TTC549 (cell line): Measurements from ENCODE around the gene ERCC3.
"Not testable (repeated sequence)": the region's sequence is repeated elsewhere in the genome, so short reads cannot be mapped to it uniquely, and the experiment has no call there.

ENCODE experiments used
- FAIRE-seq: peaks from 2 replicates; lab custom pipeline; 2012; peaks lifted over from hg19 to GRCh38; lab: Jason Lieb, UNC

Gene ERCC3

GRCh38 chr2:127226132-127226519, 67.8 kb downstream of the ERCC3 start:
- FAIRE-seq, result no peak

DNA sequence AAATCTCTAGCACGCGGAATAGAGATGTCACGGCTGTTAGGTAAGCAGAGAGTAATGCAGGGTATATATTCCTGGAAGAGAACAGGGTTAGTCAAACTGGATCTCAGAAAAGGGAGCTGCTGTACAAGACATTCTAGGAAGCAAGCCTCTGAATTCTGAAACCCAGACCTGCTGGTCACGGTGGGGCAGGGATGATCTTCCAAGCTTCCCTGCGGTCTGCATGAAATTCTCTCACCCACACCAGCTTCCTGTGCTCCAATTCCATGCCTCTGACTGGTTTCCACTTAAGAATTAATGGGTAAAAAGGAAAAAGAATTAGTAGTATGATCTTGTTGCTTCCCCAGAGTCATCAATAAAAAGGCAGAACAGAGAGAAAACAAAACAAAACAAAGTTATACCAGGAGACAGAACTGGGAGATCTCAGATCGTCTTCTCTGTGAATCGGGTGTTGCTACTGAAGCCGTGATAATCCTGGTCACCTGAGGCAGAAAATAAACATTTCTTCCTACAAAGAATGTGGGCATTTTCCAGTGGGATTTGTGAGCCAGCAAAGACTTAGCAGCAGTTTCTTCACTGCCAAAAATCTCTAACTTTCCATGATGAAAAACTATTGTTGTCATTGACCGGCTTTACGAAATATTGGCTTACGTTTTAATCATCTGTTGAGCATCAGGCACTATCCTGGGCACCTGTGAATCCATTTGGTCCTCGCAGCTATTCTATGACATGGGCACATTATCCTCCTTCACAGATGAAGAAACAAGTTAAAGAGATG, 68.6 kb downstream of the ERCC3 start:
- FAIRE-seq, result no peak

DNA sequence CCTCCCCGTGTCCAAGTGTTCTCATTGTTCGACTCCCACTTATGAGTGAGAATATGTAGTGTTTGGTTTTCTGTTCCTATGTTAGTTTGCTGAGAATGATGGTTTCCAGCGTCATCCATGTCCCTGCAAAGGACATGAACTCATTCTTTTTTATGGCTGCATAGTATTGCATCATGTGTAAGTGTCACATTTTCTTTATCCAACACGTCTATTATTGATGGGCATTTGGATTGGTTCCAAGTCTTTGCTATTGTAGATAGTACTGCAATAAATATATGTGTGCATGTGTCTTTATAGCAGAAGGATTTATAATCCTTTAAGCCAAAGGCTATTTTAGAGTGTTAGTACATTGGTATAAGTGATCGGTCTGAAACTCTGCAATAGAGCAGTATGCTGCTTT, 69.8 kb downstream of the ERCC3 start:
- FAIRE-seq, result not testable (repeated sequence)

GRCh38 chr2:127220768-127221527, 73.0 kb downstream of the ERCC3 start:
- FAIRE-seq, result no peak

GRCh38 chr2:127220102-127220767, 73.7 kb downstream of the ERCC3 start, which contains the start of gene CYP27C1:
TSS of gene CYP27C1 (minus strand) at chr2:127220299. CDS start at chr2:127220270, 29 bp downstream.
- FAIRE-seq, result no peak

- FAIRE-seq, result no peak
Observed at GRCh38 chr2:127219171-127220070, 74.5 kb downstream of the ERCC3 start.

DNA sequence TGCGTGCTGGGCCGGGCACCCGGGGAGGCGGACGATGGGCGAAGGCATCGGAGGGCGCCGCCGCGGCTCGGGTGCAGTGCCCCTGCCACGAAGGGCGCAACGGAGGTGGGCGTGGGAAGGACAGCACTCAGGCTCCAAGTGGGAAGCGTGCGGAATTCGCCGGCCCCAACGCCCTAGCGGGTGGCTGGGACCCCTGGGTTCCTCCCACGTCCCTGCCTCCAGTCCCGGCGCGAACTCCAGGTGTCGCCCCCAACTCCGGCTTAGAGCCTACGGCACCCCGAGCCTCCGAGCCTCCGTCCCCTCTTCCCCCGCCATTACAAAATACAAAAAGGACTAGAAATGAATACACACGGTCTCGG, 75.2 kb downstream of the ERCC3 start:
- no peak for FAIRE-seq

DNA sequence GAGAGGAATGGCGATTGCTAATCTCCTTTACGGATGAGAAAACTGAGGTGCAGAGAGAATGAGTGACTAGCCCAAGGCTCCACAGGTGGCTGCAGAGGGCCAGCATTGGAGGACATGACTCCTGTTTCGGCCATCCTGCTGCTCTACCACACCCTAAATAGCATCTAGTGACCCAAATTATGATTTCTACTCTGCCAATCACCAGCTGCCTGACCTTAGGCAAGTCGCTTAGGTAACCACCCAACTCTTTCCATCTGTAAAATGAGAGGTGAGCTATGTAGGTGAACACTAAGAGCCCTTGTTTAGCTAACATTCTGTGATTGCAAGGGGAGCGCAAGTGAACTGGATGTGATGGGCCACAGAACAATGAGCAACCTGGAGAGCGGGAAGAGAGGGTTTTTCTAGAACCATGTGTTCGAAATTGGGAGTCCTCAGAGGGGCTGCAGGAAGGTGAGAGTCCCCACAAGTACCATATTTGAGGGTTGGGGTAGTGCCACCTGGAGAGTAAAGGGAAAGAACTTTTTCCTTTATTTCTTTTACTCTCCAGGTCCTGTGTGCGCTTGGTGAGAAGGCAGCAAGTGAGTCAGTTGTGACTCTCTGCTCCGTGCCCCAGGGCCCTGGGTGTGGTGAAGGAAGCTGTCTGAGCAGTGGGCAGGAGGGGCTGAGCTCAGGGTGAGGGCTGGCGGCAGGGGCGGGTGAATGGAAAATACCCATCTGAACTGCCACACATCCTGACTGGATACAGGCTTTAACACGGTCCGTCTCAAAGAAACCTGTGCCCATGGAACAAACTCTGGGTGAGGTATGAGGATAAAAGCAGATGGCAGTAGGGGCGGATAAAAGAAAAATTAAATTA, 76.2 kb downstream of the ERCC3 start:
- no peak for FAIRE-seq

DNA sequence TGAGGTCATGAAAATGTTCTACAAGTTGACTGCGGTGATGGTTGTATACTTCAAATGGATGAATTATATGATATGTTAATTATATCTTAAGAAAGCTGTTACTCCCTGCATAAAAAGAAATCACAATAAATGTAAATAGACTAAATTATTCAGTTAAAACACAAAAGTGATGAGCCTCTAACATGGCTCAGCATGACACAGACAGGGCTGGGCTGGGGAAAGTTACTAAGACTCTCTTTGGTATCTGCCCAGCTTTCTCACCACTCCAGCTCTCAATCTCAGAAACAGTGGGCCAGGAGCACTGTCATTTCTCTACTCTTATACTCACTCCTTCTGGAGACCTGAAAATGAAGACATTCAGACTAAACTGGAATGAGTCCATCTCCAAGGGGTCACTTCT, 77.4 kb downstream of the ERCC3 start:
- no peak for FAIRE-seq

DNA sequence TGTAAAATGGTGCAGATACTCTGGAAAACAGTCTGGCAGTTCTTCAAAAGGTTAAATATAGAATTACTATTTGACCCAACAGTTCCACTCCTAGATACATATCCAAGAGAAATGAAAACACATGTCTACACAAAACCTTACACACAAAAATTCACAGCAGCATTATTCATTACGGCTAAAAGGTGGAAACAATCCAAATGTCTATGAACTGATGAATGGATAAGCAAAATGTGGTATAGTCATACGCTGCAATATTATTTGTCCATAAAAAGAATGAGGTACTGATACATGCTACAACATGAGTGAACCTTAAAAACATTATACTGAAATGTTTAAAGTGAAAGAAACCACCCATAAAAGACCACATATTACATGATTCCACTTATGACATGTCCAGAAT, 77.8 kb downstream of the ERCC3 start:
- FAIRE-seq, result no peak

- FAIRE-seq, result not testable (repeated sequence)
Observed at GRCh38 chr2:127214201-127214600, 79.7 kb downstream of the ERCC3 start.

- no peak for FAIRE-seq
Observed at GRCh38 chr2:127208313-127208712, 85.6 kb downstream of the ERCC3 start.
